ENCODE results near the gene SNAP47. TPM values are rescaled to one million over a fixed set of nuclear protein-coding genes. Genes with fewer than 3 reads are reported as not detected.
A peak's percentile ranks its signal among the peaks of the same experiment; 100 is the strongest.

The SNAP47 gene
- polyA plus RNA-seq, 1 of the 3 experiments (the other 2 are of a cell fraction): 45.6 TPM

GRCh38 chr1:227759341-227760300, 24.4 kb downstream of the SNAP47 start:
- H3K9me3 ChIP-seq: no peaks in the 10 kb centered on the region
- no peaks in the 10 kb centered on the region for H3K27me3 ChIP-seq (ENCODE audit: insufficient read depth)
- H2AFZ ChIP-seq (ENCODE audit: low read depth): no peak overlapping the region
- H3K4me2 ChIP-seq: peak overlapping the region; percentile 46
- H3K4me1 ChIP-seq (ENCODE audit: control insufficient read depth in 1 of 2, insufficient read depth in 2 of 2, low read depth in 1 of 2, low read length in 1 of 2): peaks cover 15 to 27% of the 10 kb centered on the region in 2 experiments
- ChIA-PET CTCF (interaction anchor here (0.9 to 1.9 kb wide), 6 partner anchors 186 to 278 kb away, joined by 3 to 6 read pairs (median 4); no protein-coding TSS in a partner anchor), POLR2A (no interaction called here)
- DNase-seq: no peak
- peaks cover 10% of the 10 kb centered on the region for H3F3A ChIP-seq (replicated peaks; ENCODE audit: insufficient read depth)
- peak overlapping the region; percentile 51 to 68 for H3K27ac ChIP-seq (ENCODE audit: low read depth in 2 of 2, low read length in 1 of 2)
- H3K79me2 ChIP-seq (ENCODE audit: insufficient read depth): peaks cover 40% of the 10 kb centered on the region
- no peaks in the 10 kb centered on the region for H3K9me2 ChIP-seq
- H3K4me3 ChIP-seq (ENCODE audit: low read depth in 2 of 2, low read length in 1 of 2): no peak overlapping the region
- H4K20me1 ChIP-seq (ENCODE audit: insufficient read depth): peaks cover 38% of the 10 kb centered on the region
- H3K9ac ChIP-seq: peak overlapping the region; percentile 22; the same call in 1 of the 2 replicates
- WGBS (ENCODE audit: low lambda C conversion rate): 76% methylated on average over 12 of the region's 15 CpGs
- peaks cover 21 to 47% of the 10 kb centered on the region in 2 experiments for H3K36me3 ChIP-seq (replicated peaks in 1 of 2; ENCODE audit: control insufficient read depth in 1 of 2, insufficient read depth in 2 of 2, low read length in 1 of 2)
- no peak for TF ChIP-seq CHD2 (IDR thresholded peaks at IDR 0.05; ENCODE audit: low read length, partially characterized antibody)
- 0 out of 2 replicates have a peak, but pooled peaks have one; percentile 32 for TF ChIP-seq TEAD4 (IDR thresholded peaks at IDR 0.05; ENCODE audit: borderline replicate concordance, insufficient read depth)
- TF ChIP-seq EP300 (IDR thresholded peaks at IDR 0.05; ENCODE audit: borderline replicate concordance in 1 of 2, low read depth in 1 of 2, low read length in 1 of 2): 0 out of 4 replicates have a peak, but pooled peaks of 1 of the 2 experiments have one; percentile 39
- no peak for TF ChIP-seq NRF1 (IDR thresholded peaks at IDR 0.05; ENCODE audit: low read depth, low read length)
- no peak for TF ChIP-seq GATA2 (CRISPR knock-in tag; IDR thresholded peaks at IDR 0.05)
- TF ChIP-seq EZH2phosphoT487 (IDR thresholded peaks at IDR 0.05; ENCODE audit: borderline replicate concordance, low read depth): no peak
- TF ChIP-seq POLR2AphosphoS5 (IDR thresholded peaks at IDR 0.05; ENCODE audit: low read depth, low read length): peak; percentile 30; the same call in 1 of the 2 replicates
- peak; percentile 90 for TF ChIP-seq FOSL2 (IDR thresholded peaks at IDR 0.05; ENCODE audit: borderline replicate concordance, low read depth)
- TF ChIP-seq NFIC (IDR thresholded peaks at IDR 0.05; ENCODE audit: borderline replicate concordance): 0 out of 2 replicates have a peak, but pooled peaks have one; percentile 25
- TF ChIP-seq, protein P1, sequence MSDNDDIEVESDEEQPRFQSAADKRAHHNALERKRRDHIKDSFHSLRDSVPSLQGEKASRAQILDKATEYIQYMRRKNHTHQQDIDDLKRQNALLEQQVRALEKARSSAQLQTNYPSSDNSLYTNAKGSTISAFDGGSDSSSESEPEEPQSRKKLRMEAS (IDR thresholded peaks at IDR 0.05; ENCODE audit: low read depth): peak; percentile 92
- no peak for TF ChIP-seq RAD21 (IDR thresholded peaks at IDR 0.05; ENCODE audit: low read length)
- no peak for TF ChIP-seq FOXM1 (IDR thresholded peaks at IDR 0.05; ENCODE audit: low read depth)
- no peak for TF ChIP-seq CTCF (IDR thresholded peaks at IDR 0.05)
- TF ChIP-seq TCF12 (IDR thresholded peaks at IDR 0.05): peak; percentile 92
- no peak; the same call in 1 of the 2 replicates for TF ChIP-seq RXRA (IDR thresholded peaks at IDR 0.05; ENCODE audit: borderline replicate concordance, low read depth)
- no peak for TF ChIP-seq GABPA (IDR thresholded peaks at IDR 0.05; ENCODE audit: low read depth)
- TF ChIP-seq, protein P2, sequence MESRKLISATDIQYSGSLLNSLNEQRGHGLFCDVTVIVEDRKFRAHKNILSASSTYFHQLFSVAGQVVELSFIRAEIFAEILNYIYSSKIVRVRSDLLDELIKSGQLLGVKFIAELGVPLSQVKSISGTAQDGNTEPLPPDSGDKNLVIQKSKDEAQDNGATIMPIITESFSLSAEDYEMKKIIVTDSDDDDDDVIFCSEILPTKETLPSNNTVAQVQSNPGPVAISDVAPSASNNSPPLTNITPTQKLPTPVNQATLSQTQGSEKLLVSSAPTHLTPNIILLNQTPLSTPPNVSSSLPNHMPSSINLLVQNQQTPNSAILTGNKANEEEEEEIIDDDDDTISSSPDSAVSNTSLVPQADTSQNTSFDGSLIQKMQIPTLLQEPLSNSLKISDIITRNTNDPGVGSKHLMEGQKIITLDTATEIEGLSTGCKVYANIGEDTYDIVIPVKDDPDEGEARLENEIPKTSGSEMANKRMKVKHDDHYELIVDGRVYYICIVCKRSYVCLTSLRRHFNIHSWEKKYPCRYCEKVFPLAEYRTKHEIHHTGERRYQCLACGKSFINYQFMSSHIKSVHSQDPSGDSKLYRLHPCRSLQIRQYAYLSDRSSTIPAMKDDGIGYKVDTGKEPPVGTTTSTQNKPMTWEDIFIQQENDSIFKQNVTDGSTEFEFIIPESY (IDR thresholded peaks at IDR 0.05; ENCODE audit: borderline replicate concordance, low read depth): no peak
- no peak for TF ChIP-seq YY1 (IDR thresholded peaks at IDR 0.05; ENCODE audit: low read depth)
- TF ChIP-seq RFX5 (IDR thresholded peaks at IDR 0.05; ENCODE audit: low read length): no peak
- TF ChIP-seq, protein P3, sequence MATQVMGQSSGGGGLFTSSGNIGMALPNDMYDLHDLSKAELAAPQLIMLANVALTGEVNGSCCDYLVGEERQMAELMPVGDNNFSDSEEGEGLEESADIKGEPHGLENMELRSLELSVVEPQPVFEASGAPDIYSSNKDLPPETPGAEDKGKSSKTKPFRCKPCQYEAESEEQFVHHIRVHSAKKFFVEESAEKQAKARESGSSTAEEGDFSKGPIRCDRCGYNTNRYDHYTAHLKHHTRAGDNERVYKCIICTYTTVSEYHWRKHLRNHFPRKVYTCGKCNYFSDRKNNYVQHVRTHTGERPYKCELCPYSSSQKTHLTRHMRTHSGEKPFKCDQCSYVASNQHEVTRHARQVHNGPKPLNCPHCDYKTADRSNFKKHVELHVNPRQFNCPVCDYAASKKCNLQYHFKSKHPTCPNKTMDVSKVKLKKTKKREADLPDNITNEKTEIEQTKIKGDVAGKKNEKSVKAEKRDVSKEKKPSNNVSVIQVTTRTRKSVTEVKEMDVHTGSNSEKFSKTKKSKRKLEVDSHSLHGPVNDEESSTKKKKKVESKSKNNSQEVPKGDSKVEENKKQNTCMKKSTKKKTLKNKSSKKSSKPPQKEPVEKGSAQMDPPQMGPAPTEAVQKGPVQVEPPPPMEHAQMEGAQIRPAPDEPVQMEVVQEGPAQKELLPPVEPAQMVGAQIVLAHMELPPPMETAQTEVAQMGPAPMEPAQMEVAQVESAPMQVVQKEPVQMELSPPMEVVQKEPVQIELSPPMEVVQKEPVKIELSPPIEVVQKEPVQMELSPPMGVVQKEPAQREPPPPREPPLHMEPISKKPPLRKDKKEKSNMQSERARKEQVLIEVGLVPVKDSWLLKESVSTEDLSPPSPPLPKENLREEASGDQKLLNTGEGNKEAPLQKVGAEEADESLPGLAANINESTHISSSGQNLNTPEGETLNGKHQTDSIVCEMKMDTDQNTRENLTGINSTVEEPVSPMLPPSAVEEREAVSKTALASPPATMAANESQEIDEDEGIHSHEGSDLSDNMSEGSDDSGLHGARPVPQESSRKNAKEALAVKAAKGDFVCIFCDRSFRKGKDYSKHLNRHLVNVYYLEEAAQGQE (IDR thresholded peaks at IDR 0.05; ENCODE audit: low read depth, low read length): no peak
- no peak; the same call in 1 of the 2 replicates for TF ChIP-seq JUND (IDR thresholded peaks at IDR 0.05)
- TF ChIP-seq TAF1 (IDR thresholded peaks at IDR 0.05; ENCODE audit: borderline replicate concordance, low read depth, low read length): no peak
- no peak for TF ChIP-seq SMC3 (IDR thresholded peaks at IDR 0.05; ENCODE audit: low read depth, low read length)
- no peak for TF ChIP-seq FOXJ3 (CRISPR knock-in tag; IDR thresholded peaks at IDR 0.05)
- peak; percentile 87 for TF ChIP-seq SIN3A (IDR thresholded peaks at IDR 0.05; ENCODE audit: borderline replicate concordance, low read depth, low read length)
